ENCODE data around the gene DNAJC17.

The DNAJC17 gene

GRCh38 chr15:40743485-40743901 is 63.8 kb downstream of the DNAJC17 start:
- H3K36me3 ChIP-seq (ENCODE audit: control insufficient read depth, insufficient read depth, low read length): peaks cover 66% of the 10 kb centered on the region
- 83% methylated on average over 1 of the region's 2 CpGs; no CpG with 5 or more reads in 1 of the 2 experiments for whole genome bisulfite sequencing, 2 experiments (ENCODE audit: insufficient coverage in 2 of 2)

GRCh38 chr15:40739854-40740253 is 67.4 kb downstream of the DNAJC17 start:
- Histone ChIP-seq H3K27ac (ENCODE audit: low read depth, low read length, severe bottlenecking) (no peak overlapping the region), H3K36me3 (ENCODE audit: control insufficient read depth, insufficient read depth, low read length) (peaks cover 89% of the 10 kb centered on the region)
- no CpG with 5 or more reads among the region's 2 CpGs for WGBS, 2 experiments (ENCODE audit: insufficient coverage in 2 of 2)

More at GRCh38 chr15:40743485-40743901, 63.8 kb downstream of the DNAJC17 start:
- no peak overlapping the region for H3K27ac ChIP-seq (ENCODE audit: low read depth, low read length, severe bottlenecking)
- H3K4me1 ChIP-seq (ENCODE audit: control insufficient read depth, insufficient read depth, low read length, poor library complexity, severe bottlenecking): peaks cover 4% of the 10 kb centered on the region
- no peaks in the 10 kb centered on the region for H3K9me3 ChIP-seq (ENCODE audit: control insufficient read depth, low read length)
- no peak overlapping the region for H3K4me3 ChIP-seq (ENCODE audit: extremely low read depth, insufficient read depth, low read length, poor library complexity, severe bottlenecking)

GRCh38 chr15:40739047-40739446 is 68.2 kb downstream of the DNAJC17 start:
- H3K27ac ChIP-seq (ENCODE audit: low read depth, low read length, severe bottlenecking): no peak overlapping the region
- no peaks in the 10 kb centered on the region for H3K4me1 ChIP-seq (ENCODE audit: control insufficient read depth, insufficient read depth, low read length, poor library complexity, severe bottlenecking)
- no peaks in the 10 kb centered on the region for H3K9me3 ChIP-seq (ENCODE audit: control insufficient read depth, low read length)
- H3K4me3 ChIP-seq (ENCODE audit: extremely low read depth, insufficient read depth, low read length, poor library complexity, severe bottlenecking): no peak overlapping the region
- peaks cover 90% of the 10 kb centered on the region for H3K36me3 ChIP-seq (ENCODE audit: control insufficient read depth, insufficient read depth, low read length)
- WGBS, 2 experiments (ENCODE audit: insufficient coverage in 2 of 2): 42% methylated on average over 2 of the region's 2 CpGs; no CpG with 5 or more reads in 1 of the 2 experiments

More at GRCh38 chr15:40739854-40740253, 67.4 kb downstream of the DNAJC17 start:
- Histone ChIP-seq H3K4me1 (ENCODE audit: control insufficient read depth, insufficient read depth, low read length, poor library complexity, severe bottlenecking) (no peaks in the 10 kb centered on the region), H3K9me3 (ENCODE audit: control insufficient read depth, low read length) (no peaks in the 10 kb centered on the region), H3K4me3 (ENCODE audit: extremely low read depth, insufficient read depth, low read length, poor library complexity, severe bottlenecking) (no peak overlapping the region)

DNA sequence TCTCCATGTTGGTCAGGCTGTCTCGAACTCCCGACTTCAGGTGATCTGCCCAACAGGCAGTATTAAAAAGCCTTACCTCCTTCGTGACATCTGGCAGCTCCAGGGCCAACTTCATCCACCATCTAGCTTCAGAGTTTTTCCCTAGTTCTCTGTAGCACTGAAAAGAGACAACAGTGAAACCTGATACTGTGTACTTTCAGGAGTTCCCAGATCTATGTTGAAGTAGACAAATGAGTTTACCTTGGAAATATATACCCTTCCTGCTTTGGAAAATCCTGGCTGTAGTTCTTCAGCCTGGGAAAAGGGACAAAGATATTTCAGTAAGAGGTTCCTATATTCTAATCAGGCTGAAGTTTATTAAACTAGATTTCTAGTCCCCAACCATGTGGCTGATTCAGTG is 70.2 kb downstream of the DNAJC17 start:
- H3K4me1 ChIP-seq (ENCODE audit: control insufficient read depth, insufficient read depth, low read length, poor library complexity, severe bottlenecking): no peaks in the 10 kb centered on the region
- H3K36me3 ChIP-seq (ENCODE audit: control insufficient read depth, insufficient read depth, low read length): peaks cover 88% of the 10 kb centered on the region
- 93 to 100% methylated on average over 3 of the region's 3 CpGs for WGBS, 2 experiments (ENCODE audit: insufficient coverage in 2 of 2)
- H3K4me3 ChIP-seq (ENCODE audit: extremely low read depth, insufficient read depth, low read length, poor library complexity, severe bottlenecking): no peak overlapping the region
- no peaks in the 10 kb centered on the region for H3K9me3 ChIP-seq (ENCODE audit: control insufficient read depth, low read length)
- H3K27ac ChIP-seq (ENCODE audit: low read depth, low read length, severe bottlenecking): no peak overlapping the region

DNA sequence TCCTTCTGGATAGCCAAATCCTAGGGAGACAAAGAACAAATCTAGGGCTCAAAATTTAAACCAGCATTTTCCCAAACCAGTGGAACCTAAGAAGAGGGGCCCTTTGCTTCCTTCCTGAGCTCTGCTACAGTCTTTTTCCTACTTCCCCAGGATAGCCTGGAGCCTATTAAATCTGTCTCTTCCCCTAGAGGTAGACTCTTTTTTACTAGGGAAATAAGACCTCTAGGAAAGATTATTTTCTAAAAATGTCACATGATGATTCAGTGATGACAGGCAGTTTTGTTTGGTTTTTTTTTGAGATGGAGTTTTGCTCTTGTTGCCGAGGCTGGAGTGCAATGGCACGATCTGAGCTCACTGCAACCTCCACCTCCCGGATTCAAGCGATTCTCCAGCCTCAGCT is 70.7 kb downstream of the DNAJC17 start:
- Histone ChIP-seq H3K27ac (ENCODE audit: low read depth, low read length, severe bottlenecking) (no peak overlapping the region), H3K4me3 (ENCODE audit: extremely low read depth, insufficient read depth, low read length, poor library complexity, severe bottlenecking) (no peak overlapping the region), H3K36me3 (ENCODE audit: control insufficient read depth, insufficient read depth, low read length) (peaks cover 88% of the 10 kb centered on the region), H3K4me1 (ENCODE audit: control insufficient read depth, insufficient read depth, low read length, poor library complexity, severe bottlenecking) (no peaks in the 10 kb centered on the region), H3K9me3 (ENCODE audit: control insufficient read depth, low read length) (no peaks in the 10 kb centered on the region)
- WGBS, 2 experiments (ENCODE audit: insufficient coverage in 2 of 2): 82 to 97% methylated on average over 2 to 4 of the region's 4 CpGs

GRCh38 chr15:40731034-40731433 is 76.2 kb downstream of the DNAJC17 start:
- peaks cover 81% of the 10 kb centered on the region for H3K36me3 ChIP-seq (ENCODE audit: control insufficient read depth, insufficient read depth, low read length)

GRCh38 chr15:40723919-40724318 is 83.4 kb downstream of the DNAJC17 start:
- Histone ChIP-seq H3K36me3 (ENCODE audit: control insufficient read depth, insufficient read depth, low read length) (peaks cover 55% of the 10 kb centered on the region), H3K9me3 (ENCODE audit: control insufficient read depth, low read length) (no peaks in the 10 kb centered on the region), H3K4me3 (ENCODE audit: extremely low read depth, insufficient read depth, low read length, poor library complexity, severe bottlenecking) (no peak overlapping the region), H3K4me1 (ENCODE audit: control insufficient read depth, insufficient read depth, low read length, poor library complexity, severe bottlenecking) (no peaks in the 10 kb centered on the region), H3K27ac (ENCODE audit: low read depth, low read length, severe bottlenecking) (no peak overlapping the region)
- WGBS, 2 experiments (ENCODE audit: insufficient coverage in 2 of 2): no CpG with 5 or more reads among the region's 2 CpGs

More at GRCh38 chr15:40731034-40731433, 76.2 kb downstream of the DNAJC17 start:
- Histone ChIP-seq H3K27ac (ENCODE audit: low read depth, low read length, severe bottlenecking) (peak overlapping the region; percentile 0), H3K4me3 (ENCODE audit: extremely low read depth, insufficient read depth, low read length, poor library complexity, severe bottlenecking) (no peak overlapping the region), H3K4me1 (ENCODE audit: control insufficient read depth, insufficient read depth, low read length, poor library complexity, severe bottlenecking) (peaks cover 7% of the 10 kb centered on the region), H3K9me3 (ENCODE audit: control insufficient read depth, low read length) (no peaks in the 10 kb centered on the region)
- 89 to 95% methylated on average over 2 to 3 of the region's 3 CpGs for WGBS, 2 experiments (ENCODE audit: insufficient coverage in 2 of 2)

GRCh38 chr15:40722934-40723333 is 84.3 kb downstream of the DNAJC17 start:
- peaks cover 52% of the 10 kb centered on the region for H3K36me3 ChIP-seq (ENCODE audit: control insufficient read depth, insufficient read depth, low read length)
- WGBS, 2 experiments (ENCODE audit: insufficient coverage in 2 of 2): no CpG with 5 or more reads among the region's 2 CpGs
- no peak overlapping the region for H3K4me3 ChIP-seq (ENCODE audit: extremely low read depth, insufficient read depth, low read length, poor library complexity, severe bottlenecking)
- no peaks in the 10 kb centered on the region for H3K4me1 ChIP-seq (ENCODE audit: control insufficient read depth, insufficient read depth, low read length, poor library complexity, severe bottlenecking)
- no peak overlapping the region for H3K27ac ChIP-seq (ENCODE audit: low read depth, low read length, severe bottlenecking)
- H3K9me3 ChIP-seq (ENCODE audit: control insufficient read depth, low read length): no peaks in the 10 kb centered on the region

DNA sequence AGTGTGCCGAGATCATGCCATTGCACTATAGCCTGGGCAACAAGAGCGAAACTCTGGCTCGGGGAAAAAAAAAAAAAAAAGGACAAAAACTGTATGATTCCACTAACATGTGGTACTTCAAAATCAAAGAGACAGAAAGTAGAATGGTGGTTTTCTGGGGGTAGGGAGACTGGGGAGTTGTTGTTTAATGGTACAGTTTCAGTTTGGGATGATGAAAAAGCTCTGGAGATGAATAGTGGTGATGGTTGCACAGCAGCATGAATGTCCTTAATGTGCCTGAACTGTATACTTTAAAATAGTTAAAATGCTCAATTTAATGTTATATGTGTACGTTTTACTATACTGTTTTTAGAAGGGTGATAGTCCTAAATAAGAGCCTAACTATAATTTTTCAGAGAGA is 84.9 kb downstream of the DNAJC17 start:
- Histone ChIP-seq H3K9me3 (ENCODE audit: control insufficient read depth, low read length) (no peaks in the 10 kb centered on the region), H3K4me3 (ENCODE audit: extremely low read depth, insufficient read depth, low read length, poor library complexity, severe bottlenecking) (no peak overlapping the region), H3K4me1 (ENCODE audit: control insufficient read depth, insufficient read depth, low read length, poor library complexity, severe bottlenecking) (no peaks in the 10 kb centered on the region), H3K36me3 (ENCODE audit: control insufficient read depth, insufficient read depth, low read length) (peaks cover 52% of the 10 kb centered on the region), H3K27ac (ENCODE audit: low read depth, low read length, severe bottlenecking) (no peak overlapping the region)
- 96 to 100% methylated on average over 1 to 3 of the region's 4 CpGs for WGBS, 2 experiments (ENCODE audit: insufficient coverage in 2 of 2)

- Histone ChIP-seq H3K4me1 (ENCODE audit: control insufficient read depth, insufficient read depth, low read length, poor library complexity, severe bottlenecking) (no peaks in the 10 kb centered on the region), H3K27ac (ENCODE audit: low read depth, low read length, severe bottlenecking) (no peak overlapping the region), H3K4me3 (ENCODE audit: extremely low read depth, insufficient read depth, low read length, poor library complexity, severe bottlenecking) (no peak overlapping the region), H3K9me3 (ENCODE audit: control insufficient read depth, low read length) (no peaks in the 10 kb centered on the region), H3K36me3 (ENCODE audit: control insufficient read depth, insufficient read depth, low read length) (peaks cover 54% of the 10 kb centered on the region)
- 100% methylated on average over 1 of the region's 1 CpG; no CpG with 5 or more reads in 1 of the 2 experiments for WGBS, 2 experiments (ENCODE audit: insufficient coverage in 2 of 2)
These were observed 85.6 kb downstream of the DNAJC17 start for GRCh38 chr15:40721701-40722100.

DNA sequence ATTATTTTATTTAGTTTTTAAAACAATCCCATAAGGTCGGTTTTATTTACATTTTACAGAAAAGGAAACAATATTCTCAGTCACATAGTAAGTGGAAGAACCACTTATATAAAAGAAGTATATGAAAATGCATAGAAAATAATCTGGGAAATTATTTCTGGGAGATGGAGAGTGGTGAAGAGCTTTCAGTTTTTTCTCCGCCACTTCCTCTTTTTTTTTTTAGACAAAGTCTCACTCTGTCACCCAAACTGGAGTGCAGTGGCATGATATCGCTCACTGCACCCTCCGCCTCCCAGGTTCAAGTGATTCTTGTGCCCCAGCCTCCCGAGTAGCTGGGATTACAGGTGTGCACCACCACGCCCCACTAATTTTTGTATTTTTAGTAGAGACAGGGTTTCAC is 91.1 kb downstream of the DNAJC17 start:
- Histone ChIP-seq H3K36me3 (ENCODE audit: control insufficient read depth, insufficient read depth, low read length) (peaks cover 83% of the 10 kb centered on the region), H3K27ac (ENCODE audit: low read depth, low read length, severe bottlenecking) (no peak overlapping the region), H3K9me3 (ENCODE audit: control insufficient read depth, low read length) (no peaks in the 10 kb centered on the region), H3K4me1 (ENCODE audit: control insufficient read depth, insufficient read depth, low read length, poor library complexity, severe bottlenecking) (no peaks in the 10 kb centered on the region), H3K4me3 (ENCODE audit: extremely low read depth, insufficient read depth, low read length, poor library complexity, severe bottlenecking) (no peak overlapping the region)
- WGBS, 2 experiments (ENCODE audit: insufficient coverage in 2 of 2): 82 to 93% methylated on average over 3 to 4 of the region's 6 CpGs
